Activated naive CD8-positive, alpha-beta T cell treated with anti-CD3 and anti-CD28 coated beads, Interleukin-2, amount 50 U/mL, for 16 hours (primary cell): ENCODE measurements around the gene OR2T12.
"Not testable (repeated sequence)": the region's sequence is repeated elsewhere in the genome, so short reads cannot be mapped to it uniquely, and the experiment has no call there.

Experiments
- DNase-seq: peaks from one replicate; pipeline ENCODE4 v3.0.0-alpha.2; 2020; ENCODE audit warnings: low read depth, low spot score

OR2T12 gene

GRCh38 chr1:248303324-248303723 is at the start of gene OR2T12:
Gene OR2T12, minus strand, starts transcription at chr1:248303424. Its CDS starts 7,846 bp downstream, at chr1:248295578.
- DNase-seq: no peak

GRCh38 chr1:248348475-248348874 is 45.3 kb upstream of the OR2T12 start, which contains the start of gene OR14C36:
Gene OR14C36, plus strand, starts transcription at chr1:248348775. Its CDS starts 0 bp downstream, at chr1:248348775.
- DNase-seq: no peak

- no peak for DNase-seq
Observed at GRCh38 chr1:248343451-248343850, 40.2 kb upstream of the OR2T12 start.

- no peak for DNase-seq
Observed at GRCh38 chr1:248324468-248324867, 21.2 kb upstream of the OR2T12 start, which contains the start of gene OR2M7. Gene OR2M7, minus strand, starts transcription at chr1:248324568. Its CDS starts 0 bp downstream, at chr1:248324568.

- no peak for DNase-seq
Observed at GRCh38 chr1:248316796-248317195, 13.6 kb upstream of the OR2T12 start.

GRCh38 chr1:248306740-248307139 is 3.5 kb upstream of the OR2T12 start:
- DNase-seq: not testable (repeated sequence)

GRCh38 chr1:248306103-248306502 is 2.9 kb upstream of the OR2T12 start:
- DNase-seq: no peak

- DNase-seq: not testable (repeated sequence)
Observed at GRCh38 chr1:248305672-248306071, 2.4 kb upstream of the OR2T12 start.

GRCh38 chr1:248288391-248288790 is 14.8 kb downstream of the OR2T12 start:
- no peak for DNase-seq

- DNase-seq: no peak
Observed at GRCh38 chr1:248277876-248278275, 25.3 kb downstream of the OR2T12 start, which contains the start of gene OR2T33. Gene OR2T33, minus strand, starts transcription at chr1:248277976. Its CDS starts 4,162 bp downstream, at chr1:248273814.

GRCh38 chr1:248273225-248273624 is 30.0 kb downstream of the OR2T12 start:
- not testable (repeated sequence) for DNase-seq

- no peak for DNase-seq
Observed at GRCh38 chr1:248268178-248268577, 35.0 kb downstream of the OR2T12 start.

- not testable (repeated sequence) for DNase-seq
Observed at GRCh38 chr1:248259309-248259708, 43.9 kb downstream of the OR2T12 start.

GRCh38 chr1:248243204-248243603 is 60.0 kb downstream of the OR2T12 start:
- no peak for DNase-seq
